Astrocyte (in vitro differentiated cells and primary cell): ENCODE results near the gene EML3.

ENCODE experiments used
- CTCF ChIP-seq: IDR thresholded peaks from 2 replicates; pipeline ENCODE4 v1.5.1; 2011; ENCODE audit warnings: low read depth, mild to moderate bottlenecking, inconsistent platforms, low read length, moderate library complexity; ENCODE audit not compliant: insufficient read depth
- EZH2 ChIP-seq: IDR thresholded peaks from 2 replicates; pipeline ENCODE4 v1.6.1; 2012; ENCODE audit warnings: mild to moderate bottlenecking, low read length, inconsistent platforms; ENCODE audit not compliant: insufficient read depth

GRCh38 chr11:62603776-62604299 lies 8.7 kb downstream of the EML3 start:
- TF ChIP-seq CTCF, result no peak
- TF ChIP-seq EZH2, result no peak
